Measurements from ENCODE around the gene ZDHHC6.
"Not testable (repeated sequence)": the region's sequence is repeated elsewhere in the genome, so short reads cannot be mapped to it uniquely, and the experiment has no call there.

Gene ZDHHC6

GRCh38 chr10:112481602-112482001, 34.9 kb upstream of the ZDHHC6 start:
- H3K4me3 ChIP-seq (ENCODE audit: low read depth, low read length), result no peak overlapping the region
- TF ChIP-seq, protein P1, sequence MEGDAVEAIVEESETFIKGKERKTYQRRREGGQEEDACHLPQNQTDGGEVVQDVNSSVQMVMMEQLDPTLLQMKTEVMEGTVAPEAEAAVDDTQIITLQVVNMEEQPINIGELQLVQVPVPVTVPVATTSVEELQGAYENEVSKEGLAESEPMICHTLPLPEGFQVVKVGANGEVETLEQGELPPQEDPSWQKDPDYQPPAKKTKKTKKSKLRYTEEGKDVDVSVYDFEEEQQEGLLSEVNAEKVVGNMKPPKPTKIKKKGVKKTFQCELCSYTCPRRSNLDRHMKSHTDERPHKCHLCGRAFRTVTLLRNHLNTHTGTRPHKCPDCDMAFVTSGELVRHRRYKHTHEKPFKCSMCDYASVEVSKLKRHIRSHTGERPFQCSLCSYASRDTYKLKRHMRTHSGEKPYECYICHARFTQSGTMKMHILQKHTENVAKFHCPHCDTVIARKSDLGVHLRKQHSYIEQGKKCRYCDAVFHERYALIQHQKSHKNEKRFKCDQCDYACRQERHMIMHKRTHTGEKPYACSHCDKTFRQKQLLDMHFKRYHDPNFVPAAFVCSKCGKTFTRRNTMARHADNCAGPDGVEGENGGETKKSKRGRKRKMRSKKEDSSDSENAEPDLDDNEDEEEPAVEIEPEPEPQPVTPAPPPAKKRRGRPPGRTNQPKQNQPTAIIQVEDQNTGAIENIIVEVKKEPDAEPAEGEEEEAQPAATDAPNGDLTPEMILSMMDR (IDR thresholded peaks at IDR 0.05; ENCODE audit: borderline replicate concordance, insufficient read depth, low read depth, low read length), result no peak

GRCh38 chr10:112475575-112476218, 29.0 kb upstream of the ZDHHC6 start:
- TF ChIP-seq, protein P1 (IDR thresholded peaks at IDR 0.05; ENCODE audit: borderline replicate concordance, insufficient read depth, low read depth, low read length), result 0 out of 2 replicates have a peak, but pooled peaks have one; percentile 13
- no peak overlapping the region for H3K4me3 ChIP-seq (ENCODE audit: low read depth, low read length)

DNA sequence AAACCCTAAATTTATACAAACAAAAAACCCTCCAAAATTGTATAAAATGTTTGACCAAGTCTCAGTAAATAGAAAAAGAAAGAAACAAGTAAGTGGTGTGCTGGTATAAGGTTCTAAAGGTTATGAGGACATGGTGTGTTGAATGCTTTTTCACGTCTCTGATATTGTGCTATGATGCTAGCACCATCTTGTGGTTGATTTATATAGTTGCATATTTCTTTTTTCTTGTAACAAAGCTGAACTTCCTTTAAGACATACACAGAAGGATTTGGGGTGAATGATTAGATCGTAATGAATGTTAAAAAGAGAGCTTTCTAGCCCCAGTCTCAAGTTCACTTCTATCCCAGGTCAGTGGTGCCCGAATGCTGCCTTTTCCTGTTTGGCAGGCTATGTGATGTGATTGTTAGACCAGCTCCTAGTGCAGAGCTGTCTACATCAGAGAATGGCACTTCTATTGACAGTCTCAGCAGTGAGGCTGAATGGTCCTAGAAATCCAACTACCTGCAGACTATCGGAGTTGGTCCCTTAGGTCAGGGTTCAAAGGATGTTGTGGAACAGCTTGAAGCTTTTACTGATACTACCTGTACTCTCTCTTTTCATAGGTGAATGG, 25.3 kb upstream of the ZDHHC6 start:
- H3K4me3 ChIP-seq (ENCODE audit: low read depth, low read length), result no peak overlapping the region
- TF ChIP-seq, protein P1 (IDR thresholded peaks at IDR 0.05; ENCODE audit: borderline replicate concordance, insufficient read depth, low read depth, low read length), result peak; percentile 48; the same call in 1 of the 2 replicates

DNA sequence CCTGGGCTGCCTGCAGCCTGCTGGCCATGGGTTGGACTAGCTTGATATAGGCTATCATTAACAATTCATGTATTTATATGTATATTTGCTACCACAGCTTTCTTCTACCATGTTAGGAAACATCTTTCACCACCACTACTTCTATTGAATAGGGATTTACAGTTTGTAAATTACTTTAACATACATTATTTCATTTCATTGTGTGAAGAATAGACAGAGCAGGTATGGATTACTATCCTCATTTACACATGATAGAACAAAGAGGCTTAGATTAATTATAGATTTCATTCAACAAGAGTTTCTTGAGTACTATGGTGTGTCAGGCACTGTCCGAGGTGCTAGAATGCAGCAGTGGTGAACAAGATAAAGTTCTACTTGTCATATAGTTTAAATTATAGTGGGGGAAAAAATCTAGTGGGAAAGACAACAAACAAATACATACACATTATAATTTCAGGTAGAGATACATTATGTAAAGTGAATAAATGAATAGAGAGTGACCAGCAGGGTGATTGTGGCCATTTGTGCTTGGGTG, 20.9 kb upstream of the ZDHHC6 start:
- no peak overlapping the region for H3K4me3 ChIP-seq (ENCODE audit: low read depth, low read length)
- TF ChIP-seq, protein P1 (IDR thresholded peaks at IDR 0.05; ENCODE audit: borderline replicate concordance, insufficient read depth, low read depth, low read length), result no peak

DNA sequence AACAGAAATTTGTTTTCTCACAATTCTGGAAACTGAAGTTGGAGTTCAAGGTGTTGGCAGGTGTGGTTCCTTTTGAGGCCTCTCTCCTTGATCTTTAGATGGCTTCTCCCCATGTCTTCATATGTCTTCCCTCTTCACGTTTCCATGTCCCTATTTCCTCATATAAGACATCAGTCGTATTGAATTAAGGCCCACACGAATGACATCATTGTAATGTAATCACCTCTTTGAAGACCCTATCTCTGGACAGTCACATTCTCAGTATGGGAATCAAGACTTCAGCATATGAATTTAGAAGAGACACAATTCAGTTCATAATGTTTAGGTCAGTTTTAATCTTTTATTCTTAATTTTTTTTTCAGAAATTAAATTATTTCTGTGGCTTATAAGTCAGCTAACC, 20.1 kb upstream of the ZDHHC6 start:
- no peak overlapping the region for H3K4me3 ChIP-seq (ENCODE audit: low read depth, low read length)
- TF ChIP-seq, protein P1 (IDR thresholded peaks at IDR 0.05; ENCODE audit: borderline replicate concordance, insufficient read depth, low read depth, low read length), result no peak

DNA sequence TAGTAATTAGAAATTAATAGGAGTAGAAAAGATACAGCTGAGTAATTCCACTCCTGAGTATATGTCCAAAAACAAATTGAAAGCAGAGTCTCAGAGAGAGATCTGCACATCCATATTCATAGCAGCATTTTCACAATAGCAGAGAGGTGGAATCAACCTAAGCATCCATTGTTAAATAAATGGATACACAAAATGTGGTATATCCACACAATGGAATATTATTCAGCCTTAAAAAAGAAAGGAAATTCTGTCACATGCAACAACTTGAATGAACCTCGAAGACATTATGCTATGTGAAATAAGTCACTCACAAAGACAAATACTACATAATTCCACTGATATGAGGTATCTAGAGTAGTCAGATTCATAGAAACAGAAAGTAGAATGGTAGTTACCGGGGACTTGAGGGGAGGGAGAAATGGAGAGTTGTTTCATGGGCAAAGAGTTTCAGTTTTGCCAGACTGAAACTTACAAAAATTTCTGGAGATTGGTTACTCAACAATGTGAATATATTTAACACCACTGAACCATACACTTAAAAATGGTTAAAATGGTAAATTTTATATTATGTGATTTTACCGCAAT, 18.7 kb upstream of the ZDHHC6 start:
- H3K4me3 ChIP-seq (ENCODE audit: low read depth, low read length), result no peak overlapping the region
- TF ChIP-seq, protein P1 (IDR thresholded peaks at IDR 0.05; ENCODE audit: borderline replicate concordance, insufficient read depth, low read depth, low read length), result no peak

GRCh38 chr10:112464074-112464473, 17.4 kb upstream of the ZDHHC6 start:
- H3K4me3 ChIP-seq (ENCODE audit: low read depth, low read length), result not testable (repeated sequence)
